ENCODE results near the gene RASL10A. TPM values are rescaled to one million over a fixed set of nuclear protein-coding genes. Genes with fewer than 3 reads are reported as not detected.

RASL10A gene
- total and polyA plus RNA-seq, 2 experiments from 2014 or later, result 1.6 to 3.0 TPM

DNA sequence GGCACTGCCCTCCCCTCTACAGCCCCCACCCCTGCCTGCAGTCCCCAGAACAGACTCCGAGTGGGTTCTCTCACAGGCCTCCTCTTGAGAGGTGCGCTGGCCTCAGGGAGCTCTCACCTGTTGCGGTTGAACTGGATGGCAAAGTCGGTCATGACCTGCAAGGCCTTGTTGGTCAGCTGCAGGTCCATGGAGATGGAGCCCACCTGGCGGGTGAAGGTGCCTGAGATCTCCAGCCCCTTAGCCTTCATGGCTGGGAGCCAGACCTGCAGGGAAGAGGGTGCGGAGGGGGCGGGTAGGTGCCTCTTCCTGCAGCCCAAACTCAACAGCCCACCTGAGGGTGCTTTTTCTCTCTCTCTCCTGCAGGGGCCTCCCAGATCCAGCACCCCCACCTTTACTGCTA lies 18.7 kb upstream of the RASL10A start:
- Mint-ChIP-seq H3K27ac (no peak overlapping the region), H3K36me3 (ENCODE audit: low read depth) (peaks cover 27% of the 10 kb centered on the region), H3K27me3 (ENCODE audit: insufficient read depth, low read depth, poor library complexity) (peaks cover 6% of the 10 kb centered on the region), H3K4me1 (peaks cover 6% of the 10 kb centered on the region; the same call in 1 of the 3 replicates), H3K9me3 (no peaks in the 10 kb centered on the region), H3K4me3 (no peak overlapping the region)
- Histone ChIP-seq H3K4me3 (no peak overlapping the region), H3K27me3 (ENCODE audit: insufficient read depth) (no peaks in the 10 kb centered on the region), H3K9me2 (ENCODE audit: insufficient read depth) (no peaks in the 10 kb centered on the region), H3K79me2 (replicated peaks; ENCODE audit: insufficient read depth) (no peaks in the 10 kb centered on the region), H3K27ac (ENCODE audit: low read depth) (no peak overlapping the region), H3F3A (replicated peaks; ENCODE audit: low read depth) (no peaks in the 10 kb centered on the region), H2AFZ (no peak overlapping the region), H3K36me3 (ENCODE audit: insufficient read depth) (peaks cover 8% of the 10 kb centered on the region; the same call in 1 of the 2 replicates), H3K4me1 (ENCODE audit: insufficient read depth) (no peaks in the 10 kb centered on the region), H3K4me2 (no peak overlapping the region), H4K20me1 (replicated peaks; ENCODE audit: insufficient read depth) (no peaks in the 10 kb centered on the region; the same call in 1 of the 2 replicates)
- ATAC-seq (no peak), DNase-seq (ENCODE audit: low spot score) (no peak)
- TF ChIP-seq, protein P1, sequence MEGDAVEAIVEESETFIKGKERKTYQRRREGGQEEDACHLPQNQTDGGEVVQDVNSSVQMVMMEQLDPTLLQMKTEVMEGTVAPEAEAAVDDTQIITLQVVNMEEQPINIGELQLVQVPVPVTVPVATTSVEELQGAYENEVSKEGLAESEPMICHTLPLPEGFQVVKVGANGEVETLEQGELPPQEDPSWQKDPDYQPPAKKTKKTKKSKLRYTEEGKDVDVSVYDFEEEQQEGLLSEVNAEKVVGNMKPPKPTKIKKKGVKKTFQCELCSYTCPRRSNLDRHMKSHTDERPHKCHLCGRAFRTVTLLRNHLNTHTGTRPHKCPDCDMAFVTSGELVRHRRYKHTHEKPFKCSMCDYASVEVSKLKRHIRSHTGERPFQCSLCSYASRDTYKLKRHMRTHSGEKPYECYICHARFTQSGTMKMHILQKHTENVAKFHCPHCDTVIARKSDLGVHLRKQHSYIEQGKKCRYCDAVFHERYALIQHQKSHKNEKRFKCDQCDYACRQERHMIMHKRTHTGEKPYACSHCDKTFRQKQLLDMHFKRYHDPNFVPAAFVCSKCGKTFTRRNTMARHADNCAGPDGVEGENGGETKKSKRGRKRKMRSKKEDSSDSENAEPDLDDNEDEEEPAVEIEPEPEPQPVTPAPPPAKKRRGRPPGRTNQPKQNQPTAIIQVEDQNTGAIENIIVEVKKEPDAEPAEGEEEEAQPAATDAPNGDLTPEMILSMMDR (conservative IDR thresholded peaks at IDR 0.05; ENCODE audit: low read depth in 2 of 2), result no peak
- TF ChIP-seq, protein P2, sequence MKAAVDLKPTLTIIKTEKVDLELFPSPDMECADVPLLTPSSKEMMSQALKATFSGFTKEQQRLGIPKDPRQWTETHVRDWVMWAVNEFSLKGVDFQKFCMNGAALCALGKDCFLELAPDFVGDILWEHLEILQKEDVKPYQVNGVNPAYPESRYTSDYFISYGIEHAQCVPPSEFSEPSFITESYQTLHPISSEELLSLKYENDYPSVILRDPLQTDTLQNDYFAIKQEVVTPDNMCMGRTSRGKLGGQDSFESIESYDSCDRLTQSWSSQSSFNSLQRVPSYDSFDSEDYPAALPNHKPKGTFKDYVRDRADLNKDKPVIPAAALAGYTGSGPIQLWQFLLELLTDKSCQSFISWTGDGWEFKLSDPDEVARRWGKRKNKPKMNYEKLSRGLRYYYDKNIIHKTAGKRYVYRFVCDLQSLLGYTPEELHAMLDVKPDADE (IDR thresholded peaks at IDR 0.05), result no peak
- TF ChIP-seq NANOG (IDR thresholded peaks at IDR 0.05; ENCODE audit: borderline replicate concordance) (no peak), ZNF114 (CRISPR knock-in tag; IDR thresholded peaks at IDR 0.05) (no peak), ZNF331 (CRISPR knock-in tag; IDR thresholded peaks at IDR 0.05; ENCODE audit: low read depth) (no peak), STAT1 (IDR thresholded peaks at IDR 0.05; ENCODE audit: unreplicated experiment) (no peak), JUNB (IDR thresholded peaks at IDR 0.05; ENCODE audit: unreplicated experiment) (no peak), EZH2phosphoT487 (IDR thresholded peaks at IDR 0.05; ENCODE audit: unreplicated experiment) (no peak), EZH2 (IDR thresholded peaks at IDR 0.05; ENCODE audit: low read depth, unreplicated experiment) (no peak)
- TF ChIP-seq, protein P3, sequence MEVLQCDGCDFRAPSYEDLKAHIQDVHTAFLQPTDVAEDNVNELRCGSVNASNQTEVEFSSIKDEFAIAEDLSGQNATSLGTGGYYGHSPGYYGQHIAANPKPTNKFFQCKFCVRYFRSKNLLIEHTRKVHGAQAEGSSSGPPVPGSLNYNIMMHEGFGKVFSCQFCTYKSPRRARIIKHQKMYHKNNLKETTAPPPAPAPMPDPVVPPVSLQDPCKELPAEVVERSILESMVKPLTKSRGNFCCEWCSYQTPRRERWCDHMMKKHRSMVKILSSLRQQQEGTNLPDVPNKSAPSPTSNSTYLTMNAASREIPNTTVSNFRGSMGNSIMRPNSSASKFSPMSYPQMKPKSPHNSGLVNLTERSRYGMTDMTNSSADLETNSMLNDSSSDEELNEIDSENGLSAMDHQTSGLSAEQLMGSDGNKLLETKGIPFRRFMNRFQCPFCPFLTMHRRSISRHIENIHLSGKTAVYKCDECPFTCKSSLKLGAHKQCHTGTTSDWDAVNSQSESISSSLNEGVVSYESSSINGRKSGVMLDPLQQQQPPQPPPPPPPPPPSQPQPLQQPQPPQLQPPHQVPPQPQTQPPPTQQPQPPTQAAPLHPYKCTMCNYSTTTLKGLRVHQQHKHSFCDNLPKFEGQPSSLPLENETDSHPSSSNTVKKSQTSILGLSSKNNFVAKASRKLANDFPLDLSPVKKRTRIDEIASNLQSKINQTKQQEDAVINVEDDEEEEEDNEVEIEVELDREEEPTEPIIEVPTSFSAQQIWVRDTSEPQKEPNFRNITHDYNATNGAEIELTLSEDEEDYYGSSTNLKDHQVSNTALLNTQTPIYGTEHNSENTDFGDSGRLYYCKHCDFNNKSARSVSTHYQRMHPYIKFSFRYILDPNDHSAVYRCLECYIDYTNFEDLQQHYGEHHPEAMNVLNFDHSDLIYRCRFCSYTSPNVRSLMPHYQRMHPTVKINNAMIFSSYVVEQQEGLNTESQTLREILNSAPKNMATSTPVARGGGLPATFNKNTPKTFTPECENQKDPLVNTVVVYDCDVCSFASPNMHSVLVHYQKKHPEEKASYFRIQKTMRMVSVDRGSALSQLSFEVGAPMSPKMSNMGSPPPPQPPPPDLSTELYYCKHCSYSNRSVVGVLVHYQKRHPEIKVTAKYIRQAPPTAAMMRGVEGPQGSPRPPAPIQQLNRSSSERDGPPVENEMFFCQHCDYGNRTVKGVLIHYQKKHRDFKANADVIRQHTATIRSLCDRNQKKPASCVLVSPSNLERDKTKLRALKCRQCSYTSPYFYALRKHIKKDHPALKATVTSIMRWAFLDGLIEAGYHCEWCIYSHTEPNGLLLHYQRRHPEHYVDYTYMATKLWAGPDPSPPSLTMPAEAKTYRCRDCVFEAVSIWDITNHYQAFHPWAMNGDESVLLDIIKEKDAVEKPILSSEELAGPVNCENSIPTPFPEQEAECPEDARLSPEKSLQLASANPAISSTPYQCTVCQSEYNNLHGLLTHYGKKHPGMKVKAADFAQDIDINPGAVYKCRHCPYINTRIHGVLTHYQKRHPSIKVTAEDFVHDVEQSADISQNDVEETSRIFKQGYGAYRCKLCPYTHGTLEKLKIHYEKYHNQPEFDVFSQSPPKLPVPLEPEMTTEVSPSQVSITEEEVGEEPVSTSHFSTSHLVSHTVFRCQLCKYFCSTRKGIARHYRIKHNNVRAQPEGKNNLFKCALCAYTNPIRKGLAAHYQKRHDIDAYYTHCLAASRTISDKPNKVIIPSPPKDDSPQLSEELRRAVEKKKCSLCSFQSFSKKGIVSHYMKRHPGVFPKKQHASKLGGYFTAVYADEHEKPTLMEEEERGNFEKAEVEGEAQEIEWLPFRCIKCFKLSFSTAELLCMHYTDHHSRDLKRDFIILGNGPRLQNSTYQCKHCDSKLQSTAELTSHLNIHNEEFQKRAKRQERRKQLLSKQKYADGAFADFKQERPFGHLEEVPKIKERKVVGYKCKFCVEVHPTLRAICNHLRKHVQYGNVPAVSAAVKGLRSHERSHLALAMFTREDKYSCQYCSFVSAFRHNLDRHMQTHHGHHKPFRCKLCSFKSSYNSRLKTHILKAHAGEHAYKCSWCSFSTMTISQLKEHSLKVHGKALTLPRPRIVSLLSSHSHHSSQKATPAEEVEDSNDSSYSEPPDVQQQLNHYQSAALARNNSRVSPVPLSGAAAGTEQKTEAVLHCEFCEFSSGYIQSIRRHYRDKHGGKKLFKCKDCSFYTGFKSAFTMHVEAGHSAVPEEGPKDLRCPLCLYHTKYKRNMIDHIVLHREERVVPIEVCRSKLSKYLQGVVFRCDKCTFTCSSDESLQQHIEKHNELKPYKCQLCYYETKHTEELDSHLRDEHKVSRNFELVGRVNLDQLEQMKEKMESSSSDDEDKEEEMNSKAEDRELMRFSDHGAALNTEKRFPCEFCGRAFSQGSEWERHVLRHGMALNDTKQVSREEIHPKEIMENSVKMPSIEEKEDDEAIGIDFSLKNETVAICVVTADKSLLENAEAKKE (CRISPR knock-in tag; IDR thresholded peaks at IDR 0.05), result no peak

Measured in GM23338 (cell line).